Measurements from ENCODE around the gene MON2. TPM values are rescaled to one million over a fixed set of nuclear protein-coding genes. Genes with fewer than 3 reads are reported as not detected.

MON2 gene
- total and polyA plus RNA-seq, 2 donors (not counting 3 experiments of a cell fraction or from before 2014, with no cell fraction given) = 8.9 to 41.8 TPM

GRCh38 chr12:62543324-62543723 is 76.7 kb downstream of the MON2 start:
- intact Hi-C loops (cut with micrococcal nuclease) = loop anchor here (5.0 kb wide), 1 partner anchor 66 kb away; no protein-coding TSS in a partner anchor
- BruUV-seq (replicated peaks) = no TSS peak
- CTCF ChIA-PET = interaction anchor here (1.0 kb wide), 1 partner anchor 38 kb away, joined by 3 read pairs; no protein-coding TSS in a partner anchor
- DNase-seq (ENCODE audit: low read depth, low spot score) (no peak), FAIRE-seq (no peak)
- H3K27me3 ChIP-seq (ENCODE audit: control insufficient read depth in 2 of 2, insufficient read depth in 2 of 2, low read length in 2 of 2) = no peaks in the 10 kb centered on the region
- H3K79me2 ChIP-seq (ENCODE audit: control insufficient read depth, insufficient read depth, low read length) = no peaks in the 10 kb centered on the region
- POLR2A ChIA-PET = no interaction called here
- H3K9ac ChIP-seq (replicated peaks; ENCODE audit: extremely low read depth, insufficient read depth, low read length) = no peak overlapping the region
- no peak overlapping the region for H3K4me3 ChIP-seq (replicated peaks in 1 of 3; ENCODE audit: insufficient read depth in 1 of 3, low read depth in 1 of 3, low read length in 3 of 3)
- H3K9me3 ChIP-seq (replicated peaks; ENCODE audit: control insufficient read depth, insufficient read depth, low read length) = no peaks in the 10 kb centered on the region
- H3K9me1 ChIP-seq (replicated peaks; ENCODE audit: control insufficient read depth, extremely low read depth, insufficient read depth, low read length) = no peaks in the 10 kb centered on the region
- H3K4me1 ChIP-seq (ENCODE audit: control insufficient read depth, extremely low read depth, insufficient read depth, low read length) = peaks cover under 1% of the 10 kb centered on the region
- dilution Hi-C loops (cut with MboI; ENCODE audit: extremely low pct_ligation_motif_present, low sequenced_read_pairs) = no loop called here
- no peak for TF ChIP-seq MAX (IDR thresholded peaks at IDR 0.05; ENCODE audit: insufficient read depth, insufficient read length)
- no peaks in the 10 kb centered on the region for H4K20me1 ChIP-seq (replicated peaks; ENCODE audit: control insufficient read depth, extremely low read depth, insufficient read depth, low read length)
- H3K27ac ChIP-seq (ENCODE audit: insufficient read depth, low read depth, low read length) = no peak overlapping the region
- no peak overlapping the region for H2AFZ ChIP-seq (ENCODE audit: low read depth, low read length)
- peaks cover 0 to 4% of the 10 kb centered on the region in 2 experiments for H3K36me3 ChIP-seq (ENCODE audit: control insufficient read depth in 2 of 2, extremely low read depth in 1 of 2, insufficient read depth in 2 of 2, low read length in 2 of 2)
- no peak overlapping the region for H3K4me2 ChIP-seq (ENCODE audit: insufficient read depth, low read length)

GRCh38 chr12:62543741-62544140 is 77.1 kb downstream of the MON2 start:
- FAIRE-seq (no peak), DNase-seq (ENCODE audit: low read depth, low spot score) (no peak)
- Histone ChIP-seq H4K20me1 (replicated peaks; ENCODE audit: control insufficient read depth, extremely low read depth, insufficient read depth, low read length) (no peaks in the 10 kb centered on the region), H3K9me1 (replicated peaks; ENCODE audit: control insufficient read depth, extremely low read depth, insufficient read depth, low read length) (no peaks in the 10 kb centered on the region), H3K36me3 (ENCODE audit: control insufficient read depth in 2 of 2, extremely low read depth in 1 of 2, insufficient read depth in 2 of 2, low read length in 2 of 2) (peaks cover 0 to 4% of the 10 kb centered on the region in 2 experiments), H3K4me2 (ENCODE audit: insufficient read depth, low read length) (no peak overlapping the region), H3K79me2 (ENCODE audit: control insufficient read depth, insufficient read depth, low read length) (no peaks in the 10 kb centered on the region), H3K4me3 (replicated peaks in 1 of 3; ENCODE audit: insufficient read depth in 1 of 3, low read depth in 1 of 3, low read length in 3 of 3) (no peak overlapping the region), H3K4me1 (ENCODE audit: control insufficient read depth, extremely low read depth, insufficient read depth, low read length) (no peaks in the 10 kb centered on the region), H3K27ac (ENCODE audit: insufficient read depth, low read depth, low read length) (no peak overlapping the region), H3K27me3 (ENCODE audit: control insufficient read depth in 2 of 2, insufficient read depth in 2 of 2, low read length in 2 of 2) (no peaks in the 10 kb centered on the region), H3K9me3 (replicated peaks; ENCODE audit: control insufficient read depth, insufficient read depth, low read length) (no peaks in the 10 kb centered on the region), H2AFZ (ENCODE audit: low read depth, low read length) (no peak overlapping the region), H3K9ac (replicated peaks; ENCODE audit: extremely low read depth, insufficient read depth, low read length) (no peak overlapping the region)
- CTCF ChIA-PET = no interaction called here
- POLR2A ChIA-PET = no interaction called here
- no TSS peak for BruUV-seq (replicated peaks)
- intact Hi-C loops (cut with micrococcal nuclease) (loop anchor here (5.0 kb wide), 1 partner anchor 66 kb away; no protein-coding TSS in a partner anchor), dilution Hi-C loops (cut with MboI; ENCODE audit: extremely low pct_ligation_motif_present, low sequenced_read_pairs) (no loop called here)
- TF ChIP-seq EZH2 (IDR thresholded peaks at IDR 0.05; ENCODE audit: borderline replicate concordance, low read depth, low read length, severe bottlenecking) = no peak
- no peak for TF ChIP-seq MYC (IDR thresholded peaks at IDR 0.05; ENCODE audit: low read depth, low read length)

Measured in endothelial cell of umbilical vein (primary cell).